ENCODE measurements around the gene GABPB2.

The GABPB2 gene

GRCh38 chr1:151165281-151165737 is 94.7 kb downstream of the GABPB2 start:
- peak; percentile 55 for DNase-seq (ENCODE audit: low read depth)

GRCh38 chr1:151165738-151166504 is 95.4 kb downstream of the GABPB2 start, which contains the start of the genes LYSMD1 and SCNM1:
LYSMD1 (minus strand) TSS chr1:151165902; CDS start chr1:151165258, 644 bp downstream.
SCNM1 (plus strand) TSS chr1:151166144; CDS start chr1:151166153, 9 bp downstream.
- peak; percentile 100 for DNase-seq (ENCODE audit: low read depth)

- peak; percentile 91 for DNase-seq (ENCODE audit: low read depth)
These were observed 96.0 kb downstream of the GABPB2 start for GRCh38 chr1:151166505-151166956.

GRCh38 chr1:151167116-151167515 is 96.6 kb downstream of the GABPB2 start:
- DNase-seq (ENCODE audit: low read depth), result no peak

- no peak for DNase-seq (ENCODE audit: low read depth)
These were observed 100.6 kb downstream of the GABPB2 start for GRCh38 chr1:151171190-151171589.
